Measurements from ENCODE around the gene NIT2.

The NIT2 gene

GRCh38 chr3:100400419-100400779, 65.8 kb downstream of the NIT2 start:
- DNase-seq = peak; percentile 22 to 41

- DNase-seq = peak; percentile 98 to 99
Observed at GRCh38 chr3:100400780-100401673, 66.5 kb downstream of the NIT2 start, which contains the start of the genes LNP1 and TOMM70. Gene LNP1 (plus strand): TSS chr3:100401539. CDS start chr3:100429730, 28,191 bp downstream. Gene TOMM70 (minus strand): TSS chr3:100401089. CDS start chr3:100400949, 140 bp downstream.

GRCh38 chr3:100401674-100402041, 67.1 kb downstream of the NIT2 start:
- DNase-seq = peak; percentile 45 to 56

- DNase-seq = no peak
Observed at GRCh38 chr3:100402256-100402655, 67.7 kb downstream of the NIT2 start.

- DNase-seq = no peak
Observed at GRCh38 chr3:100402891-100403290, 68.3 kb downstream of the NIT2 start.

GRCh38 chr3:100403362-100404249, 69.0 kb downstream of the NIT2 start:
- no peak for DNase-seq

GRCh38 chr3:100404250-100404548, 69.6 kb downstream of the NIT2 start:
- no peak for DNase-seq

- DNase-seq = no peak
Observed at GRCh38 chr3:100407164-100407563, 72.6 kb downstream of the NIT2 start.

- DNase-seq = no peak
Observed at GRCh38 chr3:100407977-100408532, 73.5 kb downstream of the NIT2 start.

All from activated CD4-positive, alpha-beta T cell treated with anti-CD3 and anti-CD28 coated beads, Interleukin-2, amount 50 U/mL, for 48 hours (primary cell).